A673 (cell line): ENCODE measurements around the gene CPNE2.

Source experiments
- CTCF ChIP-seq: fragments of 300-800, 200-600 bp; sonication (generic); conservative IDR thresholded peaks from 2 replicates; pipeline ENCODE4 v1.5.1; 2017; ENCODE audit warnings: low read depth, mild to moderate bottlenecking, antibody characterized with exemption, low read length, moderate library complexity, mixed read lengths
- EZH2 ChIP-seq: fragments of 200-600 bp; sonication (generic); IDR thresholded peaks from 2 replicates; pipeline ENCODE4 v1.6.1; 2017; ENCODE audit warnings: borderline replicate concordance, low read depth, mild to moderate bottlenecking, mixed read lengths, antibody characterized with exemption, low read length; ENCODE audit not compliant: poor library complexity, severe bottlenecking

- TF ChIP-seq CTCF (no peak), EZH2 (no peak)
These were observed 30.1 kb upstream of the CPNE2 start for GRCh38 chr16:57062329-57062728.
